Neuronal stem cell (in vitro differentiated cells): Measurements from ENCODE around the gene ANKRD27.
A peak's percentile ranks its signal among the peaks of the same experiment; 100 is the strongest.

Experiments
- DNase-seq: peaks from one replicate; pipeline ENCODE4 v3.0.0-alpha.2; 2013; ENCODE audit warnings: low spot score
- H2AFZ ChIP-seq: one replicate; pipeline ENCODE4 v1.6.1; 2013; ENCODE audit warnings: mild to moderate bottlenecking, low read length, inconsistent platforms
- H2AK5ac ChIP-seq: 2 replicates; pipeline ENCODE4 v1.6.1; 2013; ENCODE audit warnings: low read depth, mild to moderate bottlenecking, inconsistent platforms, low read length, moderate library complexity, mixed read lengths
- H2BK120ac ChIP-seq: 2 replicates; pipeline ENCODE4 v1.6.1; 2013; ENCODE audit warnings: low read depth, mild to moderate bottlenecking, inconsistent platforms, low read length, moderate library complexity, mixed read lengths
- H2BK12ac ChIP-seq: one replicate; pipeline ENCODE4 v1.6.1; 2013; ENCODE audit warnings: low read length, inconsistent platforms
- H2BK15ac ChIP-seq: 2 replicates; pipeline ENCODE4 v1.6.1; 2013; ENCODE audit warnings: mild to moderate bottlenecking, low read length, inconsistent platforms, mixed read lengths
- H2BK5ac ChIP-seq: one replicate; pipeline ENCODE4 v1.6.1; 2013; ENCODE audit warnings: inconsistent platforms, mild to moderate bottlenecking, low read length, moderate library complexity
- H3K14ac ChIP-seq: one replicate; pipeline ENCODE4 v1.6.1; 2013; ENCODE audit warnings: low read length, inconsistent platforms
- H3K18ac ChIP-seq: 2 replicates; pipeline ENCODE4 v1.6.1; 2013; ENCODE audit warnings: low read length, inconsistent platforms
- H3K23ac ChIP-seq: 2 replicates; pipeline ENCODE4 v1.6.1; 2013; ENCODE audit warnings: low read depth, mild to moderate bottlenecking, mixed read lengths, low read length, inconsistent platforms; ENCODE audit not compliant: poor library complexity
- H3K27ac ChIP-seq: replicated peaks from 3 replicates; pipeline ENCODE4 v1.5.1; 2013; ENCODE audit warnings: low read length, inconsistent platforms
- H3K27me3 ChIP-seq, 3 experiments: 2 replicates each; pipeline ENCODE4 v1.6.1; 2013; ENCODE audit warnings: low read length in 3 of 3, mild to moderate bottlenecking in 2 of 3, inconsistent platforms in 1 of 3, low read depth in 1 of 3, mixed read lengths in 1 of 3, moderate library complexity in 1 of 3; ENCODE audit not compliant: control insufficient read depth in 3 of 3, insufficient read depth in 3 of 3
- H3K36me3 ChIP-seq, 2 donors: replicated peaks in 1 of 2; 2 replicates each; pipeline ENCODE4 v1.6.1; 2013; ENCODE audit warnings: low read length in 2 of 2; ENCODE audit not compliant: control insufficient read depth in 2 of 2, insufficient read depth in 2 of 2
- H3K4ac ChIP-seq: 2 replicates; pipeline ENCODE4 v1.6.1; 2013; ENCODE audit warnings: inconsistent platforms, mild to moderate bottlenecking, low read length, moderate library complexity
- H3K4me1 ChIP-seq, 2 donors: 1 replicate in 1 of 2; 2 replicates in 1 of 2; pipeline ENCODE4 v1.6.1; 2013; ENCODE audit warnings: low read length in 2 of 2, low read depth in 1 of 2; ENCODE audit not compliant: control insufficient read depth in 2 of 2, insufficient read depth in 1 of 2
- H3K4me2 ChIP-seq: one replicate; pipeline ENCODE4 v1.6.1; 2013; ENCODE audit warnings: mild to moderate bottlenecking, low read length, inconsistent platforms; ENCODE audit not compliant: insufficient read depth, poor library complexity, severe bottlenecking
- H3K4me3 ChIP-seq, 2 donors: 2 replicates each; pipeline ENCODE4 v1.5.1; 2013; ENCODE audit warnings: low read length in 2 of 2, mild to moderate bottlenecking in 2 of 2, inconsistent platforms in 1 of 2, moderate library complexity in 1 of 2
- H3K79me1 ChIP-seq: one replicate; pipeline ENCODE4 v1.6.1; 2013; ENCODE audit warnings: low read depth, mild to moderate bottlenecking, inconsistent platforms, low read length, moderate library complexity
- H3K9ac ChIP-seq: one replicate; pipeline ENCODE4 v1.6.1; 2013; ENCODE audit warnings: mild to moderate bottlenecking, low read depth, low read length, inconsistent platforms; ENCODE audit not compliant: poor library complexity
- H3K9me3 ChIP-seq, 2 donors: replicated peaks in 1 of 2; 2 replicates each; pipeline versions ENCODE3 to v1.6.1; 2013; ENCODE audit warnings: low read length in 2 of 2, mild to moderate bottlenecking in 2 of 2, inconsistent platforms in 1 of 2, low read depth in 1 of 2, mixed read lengths in 1 of 2, moderate library complexity in 1 of 2; ENCODE audit not compliant: control insufficient read depth in 2 of 2, insufficient read depth in 1 of 2
- H4K8ac ChIP-seq: one replicate; pipeline ENCODE4 v1.6.1; 2013; ENCODE audit warnings: low read depth, mild to moderate bottlenecking, inconsistent platforms, low read length, moderate library complexity
- H4K91ac ChIP-seq: one replicate; pipeline ENCODE4 v1.6.1; 2013; ENCODE audit warnings: low read length, low read depth, mild to moderate bottlenecking, inconsistent platforms; ENCODE audit not compliant: poor library complexity
- WGBS, 2 donors: extraction: QIAGEN DNeasy Blood & Tissue Kit; methylation state at CpG; one replicate each; pipeline ENCODE4 v1.1.7; 2013; ENCODE audit warnings: missing lambda C conversion rate in 2 of 2, mixed read lengths in 1 of 2; ENCODE audit not compliant: insufficient read length in 2 of 2, insufficient replicate concordance in 1 of 2; ENCODE audit errors: extremely low coverage in 2 of 2; 5-methylcytosine and 5-hydroxymethylcytosine counted together

Gene ANKRD27

DNA sequence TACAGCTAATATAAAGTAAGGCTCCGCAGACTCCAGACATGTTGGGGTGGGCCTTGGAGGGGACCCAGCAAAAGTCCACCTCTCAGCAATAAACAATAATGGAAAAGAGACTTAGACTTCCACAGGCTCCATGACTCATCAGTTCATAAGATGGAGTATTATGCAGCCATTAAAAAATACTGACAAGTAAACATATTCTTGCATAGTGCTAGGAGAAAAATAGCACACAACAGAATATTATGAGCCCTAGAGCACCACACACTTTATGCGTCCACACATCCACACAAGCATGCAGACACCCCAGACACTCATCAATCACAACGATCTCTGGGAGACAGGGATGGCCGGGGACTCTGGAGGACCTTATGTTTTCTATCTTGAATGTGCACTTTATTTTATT lies 48.0 kb downstream of the ANKRD27 start:
- H2BK15ac ChIP-seq, result no peak overlapping the region
- no peak overlapping the region for H3K14ac ChIP-seq
- no peak overlapping the region for H3K23ac ChIP-seq
- H3K4me3 ChIP-seq, result no peak overlapping the region
- no CpG with 5 or more reads among the region's 4 CpGs for WGBS, 2 donors
- H2BK5ac ChIP-seq, result no peak overlapping the region
- H3K27ac ChIP-seq, result no peak overlapping the region
- H2AK5ac ChIP-seq, result no peak overlapping the region
- peaks cover 0 to 3% of the 10 kb centered on the region in 2 donors for H3K4me1 ChIP-seq
- no peaks in the 10 kb centered on the region for H3K27me3 ChIP-seq
- no peak for DNase-seq
- H4K91ac ChIP-seq, result no peak overlapping the region
- peaks cover 24 to 69% of the 10 kb centered on the region in 2 donors for H3K36me3 ChIP-seq
- no peak overlapping the region for H2AFZ ChIP-seq
- no peak overlapping the region for H3K4ac ChIP-seq
- no peak overlapping the region for H3K4me2 ChIP-seq
- no peak overlapping the region for H3K18ac ChIP-seq
- no peak overlapping the region for H2BK120ac ChIP-seq
- no peak overlapping the region for H2BK12ac ChIP-seq
- H3K9me3 ChIP-seq, result no peaks in the 10 kb centered on the region
- H3K79me1 ChIP-seq, result no peaks in the 10 kb centered on the region
- H4K8ac ChIP-seq, result no peak overlapping the region
- H3K9ac ChIP-seq, result no peak overlapping the region

DNA sequence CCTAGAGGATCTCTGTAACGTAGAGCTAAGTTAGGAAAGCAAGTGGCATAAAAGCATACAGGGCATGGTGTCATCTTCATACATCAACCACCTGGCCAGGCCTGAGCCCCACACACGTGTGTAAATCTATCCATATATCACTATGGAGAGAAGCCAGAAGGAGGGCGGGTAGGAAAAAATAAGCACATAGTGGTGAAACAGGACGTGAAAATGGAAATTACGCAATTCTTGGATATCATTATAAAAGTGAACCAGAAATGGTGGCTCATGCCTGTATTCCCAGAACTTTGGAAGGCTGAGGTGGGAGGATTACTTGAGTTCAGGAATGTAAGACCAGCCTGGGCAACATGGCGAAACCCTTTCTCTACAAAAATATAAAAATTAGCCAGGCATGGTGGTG lies 50.6 kb downstream of the ANKRD27 start:
- Histone ChIP-seq H2BK15ac (no peak overlapping the region), H2AFZ (no peak overlapping the region), H3K27me3 (no peaks in the 10 kb centered on the region), H3K4me2 (no peak overlapping the region), H4K91ac (no peak overlapping the region), H3K27ac (no peak overlapping the region), H3K4ac (no peak overlapping the region), H2BK12ac (no peak overlapping the region), H3K36me3 (peaks cover 23 to 63% of the 10 kb centered on the region in 2 donors), H4K8ac (no peak overlapping the region), H2BK120ac (no peak overlapping the region), H3K9ac (no peak overlapping the region), H3K18ac (no peak overlapping the region), H3K4me3 (no peak overlapping the region), H3K14ac (no peak overlapping the region), H2AK5ac (no peak overlapping the region), H2BK5ac (no peak overlapping the region), H3K79me1 (no peaks in the 10 kb centered on the region), H3K4me1 (no peaks in the 10 kb centered on the region), H3K23ac (no peak overlapping the region), H3K9me3 (no peaks in the 10 kb centered on the region)
- no peak for DNase-seq
- WGBS, 2 donors, result no CpG with 5 or more reads among the region's 6 CpGs

DNA sequence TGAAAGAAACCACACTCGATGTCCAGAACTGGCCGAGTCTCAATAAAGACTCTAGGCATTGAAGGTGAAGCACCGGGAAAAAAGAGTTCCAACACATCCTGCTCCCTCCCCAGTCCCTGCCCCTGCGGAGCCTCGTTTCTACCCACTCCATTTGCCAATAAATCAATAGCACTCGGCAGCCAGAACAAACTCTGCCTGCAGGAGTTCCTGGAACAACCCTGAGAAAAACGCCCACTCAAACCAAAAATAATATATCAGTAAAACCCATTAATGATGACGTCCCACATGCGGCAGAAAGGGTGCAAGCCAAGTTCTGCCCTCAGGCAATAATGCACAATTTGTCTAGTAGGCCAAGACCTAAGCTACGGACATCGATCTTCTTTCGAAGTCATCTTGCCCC lies 53.0 kb downstream of the ANKRD27 start:
- no peak overlapping the region for H2AK5ac ChIP-seq
- H3K27me3 ChIP-seq, result no peaks in the 10 kb centered on the region

DNA sequence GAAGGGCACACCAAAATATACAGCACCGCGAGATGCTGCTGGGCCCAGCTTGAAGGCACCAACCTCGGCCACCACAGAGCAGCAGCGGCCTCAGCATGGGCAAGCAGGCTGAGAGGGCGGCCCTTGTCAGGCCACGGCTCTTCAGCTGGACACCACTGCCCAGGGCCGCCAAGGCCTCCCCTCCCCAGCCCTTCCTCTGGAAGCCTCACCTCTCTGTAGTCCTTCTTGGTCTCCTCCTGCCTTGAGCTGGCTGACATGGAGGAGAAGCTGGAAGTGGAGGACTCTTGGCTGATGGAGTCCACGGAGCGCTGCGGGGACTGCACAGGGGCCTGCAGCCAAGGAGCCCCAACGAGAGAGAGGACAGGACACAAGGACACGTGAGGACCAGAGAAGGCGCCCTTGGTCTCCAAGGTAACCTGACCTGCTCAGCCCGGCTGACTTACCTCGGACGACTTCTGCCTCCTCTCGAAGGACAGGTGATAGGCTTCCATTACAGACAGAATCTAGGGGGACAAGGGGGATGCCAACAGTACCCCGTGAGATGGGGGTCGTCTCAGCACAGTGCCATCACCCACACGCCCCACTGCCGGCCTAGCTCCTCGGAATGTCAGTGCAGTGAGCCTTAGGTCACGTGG lies 55.8 kb downstream of the ANKRD27 start:
- Histone ChIP-seq H2AFZ (no peak overlapping the region), H3K18ac (no peak overlapping the region), H4K91ac (no peak overlapping the region), H3K4ac (no peak overlapping the region), H4K8ac (no peak overlapping the region), H3K4me2 (no peak overlapping the region), H2BK12ac (no peak overlapping the region), H3K36me3 (peaks cover 37 to 71% of the 10 kb centered on the region in 2 donors), H2BK5ac (no peak overlapping the region), H2BK15ac (no peak overlapping the region), H3K4me1 (no peaks in the 10 kb centered on the region), H3K79me1 (no peaks in the 10 kb centered on the region), H3K4me3 (no peak overlapping the region), H3K27me3 (no peaks in the 10 kb centered on the region), H3K27ac (no peak overlapping the region), H3K23ac (peak overlapping the region; percentile 44), H2BK120ac (no peak overlapping the region), H2AK5ac (no peak overlapping the region), H3K9me3 (peaks cover 0 to 2% of the 10 kb centered on the region in 2 donors), H3K14ac (no peak overlapping the region), H3K9ac (no peak overlapping the region)
- no CpG with 5 or more reads among the region's 23 CpGs for WGBS, 2 donors
- no peak for DNase-seq

More for the DNA sequence above, 53.0 kb downstream of the ANKRD27 start:
- H2BK120ac ChIP-seq, result no peak overlapping the region
- H3K23ac ChIP-seq, result no peak overlapping the region
- H3K4me1 ChIP-seq, result no peaks in the 10 kb centered on the region
- H3K9ac ChIP-seq, result no peak overlapping the region
- H2AFZ ChIP-seq, result no peak overlapping the region
- DNase-seq, result no peak
- H3K4ac ChIP-seq, result no peak overlapping the region
- H3K79me1 ChIP-seq, result no peaks in the 10 kb centered on the region
- no peak overlapping the region for H2BK15ac ChIP-seq
- H3K4me2 ChIP-seq, result no peak overlapping the region
- H3K18ac ChIP-seq, result no peak overlapping the region
- H4K8ac ChIP-seq, result no peak overlapping the region
- H3K27ac ChIP-seq, result no peak overlapping the region
- H3K4me3 ChIP-seq, result no peak overlapping the region
- H3K36me3 ChIP-seq, result peaks cover 26 to 62% of the 10 kb centered on the region in 2 donors
- no peak overlapping the region for H2BK5ac ChIP-seq
- no peaks in the 10 kb centered on the region for H3K9me3 ChIP-seq
- H4K91ac ChIP-seq, result no peak overlapping the region
- no CpG with 5 or more reads among the region's 12 CpGs for WGBS, 2 donors
- no peak overlapping the region for H3K14ac ChIP-seq
- no peak overlapping the region for H2BK12ac ChIP-seq
